SK-N-MC (cell line): Measurements from ENCODE around the gene CHODL.

Experiments used
- EZH2 ChIP-seq: fragments of 200-600 bp; sonication (generic); IDR thresholded peaks from one replicate; pipeline ENCODE4 v1.6.1; 2017; ENCODE audit warnings: antibody characterized with exemption
- POLR2AphosphoS5 ChIP-seq: IDR thresholded peaks from 2 replicates; pipeline ENCODE4 v1.6.1; 2012; ENCODE audit warnings: mild to moderate bottlenecking, low read depth, low read length, borderline replicate concordance

DNA sequence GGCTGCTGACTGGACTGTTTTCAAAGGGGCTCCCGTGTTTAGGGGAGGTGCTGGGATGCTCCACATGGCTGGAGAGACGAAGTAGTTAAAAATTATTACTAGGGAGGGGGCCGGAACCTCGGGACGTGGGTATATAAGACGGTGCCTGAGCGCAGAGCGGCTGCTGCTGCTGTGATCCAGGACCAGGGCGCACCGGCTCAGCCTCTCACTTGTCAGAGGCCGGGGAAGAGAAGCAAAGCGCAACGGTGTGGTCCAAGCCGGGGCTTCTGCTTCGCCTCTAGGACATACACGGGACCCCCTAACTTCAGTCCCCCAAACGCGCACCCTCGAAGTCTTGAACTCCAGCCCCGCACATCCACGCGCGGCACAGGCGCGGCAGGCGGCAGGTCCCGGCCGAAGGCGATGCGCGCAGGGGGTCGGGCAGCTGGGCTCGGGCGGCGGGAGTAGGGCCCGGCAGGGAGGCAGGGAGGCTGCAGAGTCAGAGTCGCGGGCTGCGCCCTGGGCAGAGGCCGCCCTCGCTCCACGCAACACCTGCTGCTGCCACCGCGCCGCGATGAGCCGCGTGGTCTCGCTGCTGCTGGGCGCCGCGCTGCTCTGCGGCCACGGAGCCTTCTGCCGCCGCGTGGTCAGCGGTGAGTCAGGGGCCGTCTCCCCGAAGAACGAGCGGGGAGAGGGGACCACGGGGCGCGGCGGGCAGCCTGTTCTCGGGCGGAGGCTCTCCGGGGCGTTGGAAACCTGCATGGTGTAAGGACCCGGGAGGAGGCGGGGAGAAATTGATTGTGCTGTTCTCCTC, at the start of gene CHODL:
- TF ChIP-seq POLR2AphosphoS5, result no peak
- no peak for TF ChIP-seq EZH2
